Measurements from ENCODE around the gene SRSF4.

SRSF4 gene

GRCh38 chr1:29180497-29181412 lies 945 bp downstream of the SRSF4 start:
- peak overlapping the region; percentile 65 to 70 for H3K4me3 ChIP-seq (ENCODE audit: low read depth in 1 of 2, low read length in 2 of 2)
- H3K79me2 ChIP-seq (ENCODE audit: insufficient read depth, low read length) = peaks cover 62% of the 10 kb centered on the region
- no peaks in the 10 kb centered on the region for H3K27me3 ChIP-seq (ENCODE audit: insufficient read depth, low read length, poor library complexity)
- peak overlapping the region; percentile 86 for H2AFZ ChIP-seq (ENCODE audit: low read depth, low read length)
- H3K4me1 ChIP-seq (ENCODE audit: insufficient read depth, low read length) = peaks cover 52% of the 10 kb centered on the region
- H3K4me2 ChIP-seq (ENCODE audit: insufficient read depth, low read length) = peak overlapping the region; percentile 79
- no peaks in the 10 kb centered on the region for H3K9me3 ChIP-seq (ENCODE audit: insufficient read depth, low read length, severe bottlenecking)
- ATAC-seq (ENCODE audit: insufficient read depth, low read depth) = peak; percentile 4; the same call in 2 of the 3 replicates
- peaks cover 50% of the 10 kb centered on the region for H4K20me1 ChIP-seq (ENCODE audit: insufficient read depth, low read length)
- H3K27ac ChIP-seq (ENCODE audit: low read length) = peak overlapping the region; percentile 93
- TF ChIP-seq EZH2 (IDR thresholded peaks at IDR 0.05; ENCODE audit: borderline replicate concordance, low read depth, low read length, severe bottlenecking) = no peak
- TF ChIP-seq, protein P1, sequence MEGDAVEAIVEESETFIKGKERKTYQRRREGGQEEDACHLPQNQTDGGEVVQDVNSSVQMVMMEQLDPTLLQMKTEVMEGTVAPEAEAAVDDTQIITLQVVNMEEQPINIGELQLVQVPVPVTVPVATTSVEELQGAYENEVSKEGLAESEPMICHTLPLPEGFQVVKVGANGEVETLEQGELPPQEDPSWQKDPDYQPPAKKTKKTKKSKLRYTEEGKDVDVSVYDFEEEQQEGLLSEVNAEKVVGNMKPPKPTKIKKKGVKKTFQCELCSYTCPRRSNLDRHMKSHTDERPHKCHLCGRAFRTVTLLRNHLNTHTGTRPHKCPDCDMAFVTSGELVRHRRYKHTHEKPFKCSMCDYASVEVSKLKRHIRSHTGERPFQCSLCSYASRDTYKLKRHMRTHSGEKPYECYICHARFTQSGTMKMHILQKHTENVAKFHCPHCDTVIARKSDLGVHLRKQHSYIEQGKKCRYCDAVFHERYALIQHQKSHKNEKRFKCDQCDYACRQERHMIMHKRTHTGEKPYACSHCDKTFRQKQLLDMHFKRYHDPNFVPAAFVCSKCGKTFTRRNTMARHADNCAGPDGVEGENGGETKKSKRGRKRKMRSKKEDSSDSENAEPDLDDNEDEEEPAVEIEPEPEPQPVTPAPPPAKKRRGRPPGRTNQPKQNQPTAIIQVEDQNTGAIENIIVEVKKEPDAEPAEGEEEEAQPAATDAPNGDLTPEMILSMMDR (IDR thresholded peaks at IDR 0.05; ENCODE audit: borderline replicate concordance, extremely low read depth, low read length, poor library complexity, severe bottlenecking) = no peak
- peak overlapping the region; percentile 96 for H3K9ac ChIP-seq (ENCODE audit: low read depth, low read length)
- no peak for DNase-seq
- peaks cover 37% of the 10 kb centered on the region for H3K36me3 ChIP-seq (ENCODE audit: insufficient read depth, low read length)

GRCh38 chr1:29179641-29180184 lies 2.0 kb downstream of the SRSF4 start:
- TF ChIP-seq, protein P1 (IDR thresholded peaks at IDR 0.05; ENCODE audit: borderline replicate concordance, extremely low read depth, low read length, poor library complexity, severe bottlenecking) = no peak
- no peak for TF ChIP-seq EZH2 (IDR thresholded peaks at IDR 0.05; ENCODE audit: borderline replicate concordance, low read depth, low read length, severe bottlenecking)
- peak overlapping the region; percentile 93; the same call in 1 of the 2 replicates for H3K27ac ChIP-seq (ENCODE audit: low read length)
- H3K4me2 ChIP-seq (ENCODE audit: insufficient read depth, low read length) = peak overlapping the region; percentile 79
- H3K9ac ChIP-seq (ENCODE audit: low read depth, low read length) = peak overlapping the region; percentile 96
- peaks cover 52% of the 10 kb centered on the region for H3K4me1 ChIP-seq (ENCODE audit: insufficient read depth, low read length)
- no peaks in the 10 kb centered on the region for H3K27me3 ChIP-seq (ENCODE audit: insufficient read depth, low read length, poor library complexity)
- DNase-seq (no peak), ATAC-seq (ENCODE audit: insufficient read depth, low read depth) (no peak)
- H3K36me3 ChIP-seq (ENCODE audit: insufficient read depth, low read length) = peaks cover 37% of the 10 kb centered on the region
- no peak overlapping the region for H2AFZ ChIP-seq (ENCODE audit: low read depth, low read length)
- H3K4me3 ChIP-seq (ENCODE audit: low read depth in 1 of 2, low read length in 2 of 2) = peak overlapping the region; percentile 65 to 70; a peak in 3 of 4 replicates
- peaks cover 57% of the 10 kb centered on the region for H4K20me1 ChIP-seq (ENCODE audit: insufficient read depth, low read length)
- peaks cover 71% of the 10 kb centered on the region for H3K79me2 ChIP-seq (ENCODE audit: insufficient read depth, low read length)
- H3K9me3 ChIP-seq (ENCODE audit: insufficient read depth, low read length, severe bottlenecking) = no peaks in the 10 kb centered on the region

DNA sequence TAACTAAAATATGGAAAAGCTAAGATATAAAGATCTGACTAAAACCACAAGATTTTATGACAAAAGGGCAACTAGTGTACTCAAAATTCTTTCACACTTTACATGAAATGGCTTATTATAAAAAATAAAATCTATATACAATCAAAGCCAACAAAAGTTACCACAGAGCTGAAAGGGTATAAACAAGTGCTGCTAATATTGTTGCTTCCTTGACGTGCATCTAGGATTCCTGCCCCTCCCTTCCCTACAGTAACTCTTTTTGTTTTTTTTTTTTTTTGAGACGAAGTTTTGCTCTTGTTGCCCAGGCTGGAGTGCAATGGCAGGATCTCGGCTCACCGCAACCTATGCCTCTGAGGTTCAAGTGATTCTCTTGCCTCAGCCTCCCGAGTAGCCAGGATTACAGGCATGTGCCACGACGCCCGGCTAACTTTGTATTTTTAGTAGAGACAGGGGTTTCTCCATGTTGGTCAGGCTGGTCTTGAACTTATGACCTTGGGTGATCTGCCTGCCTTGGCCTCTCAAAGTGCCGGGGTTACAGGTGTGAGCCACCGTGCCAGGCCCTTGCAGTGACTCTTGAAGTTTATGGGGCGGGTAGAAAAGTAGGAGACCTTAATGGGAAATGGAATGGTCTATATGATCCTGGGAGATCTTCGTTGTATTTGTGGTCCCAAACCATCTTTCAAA lies 4.5 kb downstream of the SRSF4 start:
- peaks cover 78% of the 10 kb centered on the region for H4K20me1 ChIP-seq (ENCODE audit: insufficient read depth, low read length)
- H3K79me2 ChIP-seq (ENCODE audit: insufficient read depth, low read length) = peaks cover 94% of the 10 kb centered on the region
- peaks cover 45% of the 10 kb centered on the region for H3K36me3 ChIP-seq (ENCODE audit: insufficient read depth, low read length)
- peaks cover 45% of the 10 kb centered on the region for H3K4me1 ChIP-seq (ENCODE audit: insufficient read depth, low read length)
- H3K27me3 ChIP-seq (ENCODE audit: insufficient read depth, low read length, poor library complexity) = no peaks in the 10 kb centered on the region
- no peaks in the 10 kb centered on the region for H3K9me3 ChIP-seq (ENCODE audit: insufficient read depth, low read length, severe bottlenecking)
- ATAC-seq (ENCODE audit: insufficient read depth, low read depth) (no peak), DNase-seq (no peak)
- no peak overlapping the region for H3K27ac ChIP-seq (ENCODE audit: low read length)
- H2AFZ ChIP-seq (ENCODE audit: low read depth, low read length) = no peak overlapping the region
- 0 out of 2 replicates have a peak overlapping the region, but pooled peaks have one; percentile 8 for H3K9ac ChIP-seq (ENCODE audit: low read depth, low read length)
- TF ChIP-seq, protein P1 (IDR thresholded peaks at IDR 0.05; ENCODE audit: borderline replicate concordance, extremely low read depth, low read length, poor library complexity, severe bottlenecking) = no peak
- TF ChIP-seq EZH2 (IDR thresholded peaks at IDR 0.05; ENCODE audit: borderline replicate concordance, low read depth, low read length, severe bottlenecking) = no peak
- H3K4me2 ChIP-seq (ENCODE audit: insufficient read depth, low read length) = peak overlapping the region; percentile 40
- no peak overlapping the region; a peak in 1 of 4 replicates for H3K4me3 ChIP-seq (ENCODE audit: low read depth in 1 of 2, low read length in 2 of 2)

All from DND-41 (cell line).